Ecto neural progenitor cell (in vitro differentiated cells): ENCODE measurements around the gene DNMT3A.

Source experiments
- DNase-seq: peaks from one replicate; pipeline ENCODE4 v3.0.0-alpha.2; 2018; ENCODE audit warnings: low spot score

Gene DNMT3A

GRCh38 chr2:25326326-25327013 lies 15.3 kb downstream of the DNMT3A start:
- no peak for DNase-seq

- DNase-seq = no peak
Observed at GRCh38 chr2:25324905-25325592, 16.7 kb downstream of the DNMT3A start.

GRCh38 chr2:25324251-25324650 lies 17.5 kb downstream of the DNMT3A start:
- no peak for DNase-seq

GRCh38 chr2:25323610-25324189 lies 18.0 kb downstream of the DNMT3A start:
- no peak for DNase-seq

GRCh38 chr2:25323042-25323514 lies 18.6 kb downstream of the DNMT3A start:
- DNase-seq = no peak

GRCh38 chr2:25322312-25322711 lies 19.4 kb downstream of the DNMT3A start:
- DNase-seq = no peak

GRCh38 chr2:25320077-25320476 lies 21.6 kb downstream of the DNMT3A start:
- DNase-seq = no peak

GRCh38 chr2:25316101-25316500 lies 25.6 kb downstream of the DNMT3A start:
- DNase-seq = no peak

GRCh38 chr2:25315316-25315680 lies 26.4 kb downstream of the DNMT3A start:
- DNase-seq = no peak

- peak; percentile 82 for DNase-seq
Observed at GRCh38 chr2:25314514-25315315, 27.0 kb downstream of the DNMT3A start.

GRCh38 chr2:25313711-25314513 lies 27.8 kb downstream of the DNMT3A start:
- DNase-seq = no peak

GRCh38 chr2:25312958-25313710 lies 28.6 kb downstream of the DNMT3A start:
- DNase-seq = no peak

- no peak for DNase-seq
Observed at GRCh38 chr2:25311865-25312575, 29.7 kb downstream of the DNMT3A start.

- no peak for DNase-seq
Observed at GRCh38 chr2:25310965-25311864, 30.5 kb downstream of the DNMT3A start.

- DNase-seq = no peak
Observed at GRCh38 chr2:25310709-25310964, 31.1 kb downstream of the DNMT3A start.

GRCh38 chr2:25309402-25309801 lies 32.3 kb downstream of the DNMT3A start:
- DNase-seq = peak; percentile 76

- DNase-seq = no peak
Observed at GRCh38 chr2:25308599-25308998, 33.1 kb downstream of the DNMT3A start.

- no peak for DNase-seq
Observed at GRCh38 chr2:25307949-25308557, 33.7 kb downstream of the DNMT3A start.

GRCh38 chr2:25306777-25307368 lies 34.9 kb downstream of the DNMT3A start:
- DNase-seq = no peak
